Measurements from ENCODE around the gene KCNF1. TPM values are rescaled to one million over a fixed set of nuclear protein-coding genes. Genes with fewer than 3 reads are reported as not detected.

KCNF1 gene
- total and polyA plus RNA-seq, 2 experiments from 2014 or later = 0.67 to 0.87 TPM

DNA sequence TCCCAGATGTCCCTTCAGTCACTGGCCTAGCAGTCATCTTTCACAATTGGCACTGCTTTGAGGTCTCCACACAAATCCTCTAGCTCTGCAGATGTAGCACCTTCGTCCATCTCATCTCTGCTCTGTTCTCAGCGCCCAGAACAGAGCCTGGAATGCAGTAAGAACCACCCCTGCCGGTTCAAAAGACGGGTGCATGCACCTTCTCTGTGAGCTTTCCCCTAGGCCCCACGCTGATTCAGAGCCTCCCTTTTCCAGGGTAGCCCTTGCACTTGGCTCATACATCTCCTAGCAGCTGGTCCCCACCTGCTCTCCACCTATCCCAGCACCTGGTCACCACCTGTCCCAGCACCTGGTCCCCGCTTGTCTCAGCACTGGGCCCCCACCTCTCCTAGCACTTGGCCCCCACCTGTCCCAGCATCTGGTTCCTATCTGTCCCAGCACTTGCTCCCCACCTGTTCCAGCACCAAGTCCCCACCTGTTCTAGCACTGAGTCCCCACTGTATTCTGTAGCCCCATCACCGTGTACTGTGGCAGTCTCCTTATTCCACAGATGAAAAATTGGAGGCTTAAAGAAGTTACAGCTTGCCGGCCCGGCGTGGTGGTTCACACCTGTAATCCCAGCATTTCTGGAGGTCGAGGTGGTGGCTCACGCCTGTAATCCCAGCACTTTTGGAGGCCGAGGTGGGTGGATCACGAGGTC is 4.7 kb upstream of the KCNF1 start:
- H3K79me2 ChIP-seq = no peaks in the 10 kb centered on the region
- H3K27ac ChIP-seq = no peak overlapping the region
- no peak overlapping the region for H3K4me3 ChIP-seq
- TF ChIP-seq CTCF (IDR thresholded peaks at IDR 0.05; ENCODE audit: poor library complexity) (no peak), EZH2phosphoT487 (IDR thresholded peaks at IDR 0.05; ENCODE audit: low read depth, severe bottlenecking, unreplicated experiment) (no peak), EZH2 (IDR thresholded peaks at IDR 0.05; ENCODE audit: borderline replicate concordance) (no peak)
- peaks cover 13% of the 10 kb centered on the region for H3K27me3 ChIP-seq
- peaks cover 4% of the 10 kb centered on the region for H3K4me1 ChIP-seq (ENCODE audit: insufficient read depth)
- H3K9me3 ChIP-seq (ENCODE audit: low read depth) = no peaks in the 10 kb centered on the region
- H4K20me1 ChIP-seq (ENCODE audit: insufficient read depth, poor library complexity, severe bottlenecking) = no peaks in the 10 kb centered on the region
- no peak overlapping the region for H2AFZ ChIP-seq
- H3K36me3 ChIP-seq (replicated peaks; ENCODE audit: insufficient read depth, low read depth) = no peaks in the 10 kb centered on the region
- WGBS (ENCODE audit: low lambda C conversion rate, missing lambda C conversion rate) = 91% methylated on average over 14 of the region's 14 CpGs
- H3K4me2 ChIP-seq = no peak overlapping the region
- H3K9me2 ChIP-seq (replicated peaks; ENCODE audit: insufficient read depth) = no peaks in the 10 kb centered on the region
- DNase-seq (ENCODE audit: low spot score) = no peak

GRCh38 chr2:10908195-10908594 is 3.5 kb upstream of the KCNF1 start:
- TF ChIP-seq EZH2 (IDR thresholded peaks at IDR 0.05; ENCODE audit: borderline replicate concordance) (no peak), CTCF (IDR thresholded peaks at IDR 0.05; ENCODE audit: poor library complexity) (no peak), EZH2phosphoT487 (IDR thresholded peaks at IDR 0.05; ENCODE audit: low read depth, severe bottlenecking, unreplicated experiment) (no peak)
- Histone ChIP-seq H3K27me3 (peaks cover 21% of the 10 kb centered on the region), H3K4me2 (no peak overlapping the region), H3K27ac (no peak overlapping the region), H3K9me3 (ENCODE audit: low read depth) (no peaks in the 10 kb centered on the region), H3K9me2 (replicated peaks; ENCODE audit: insufficient read depth) (no peaks in the 10 kb centered on the region), H3K4me3 (no peak overlapping the region), H3K36me3 (replicated peaks; ENCODE audit: insufficient read depth, low read depth) (no peaks in the 10 kb centered on the region), H3K79me2 (no peaks in the 10 kb centered on the region), H4K20me1 (ENCODE audit: insufficient read depth, poor library complexity, severe bottlenecking) (no peaks in the 10 kb centered on the region), H2AFZ (no peak overlapping the region), H3K4me1 (ENCODE audit: insufficient read depth) (peaks cover 4% of the 10 kb centered on the region)
- DNase-seq (ENCODE audit: low spot score) = no peak
- 94% methylated on average over 4 of the region's 4 CpGs for WGBS (ENCODE audit: low lambda C conversion rate, missing lambda C conversion rate)

- Histone ChIP-seq H2AFZ (no peak overlapping the region), H3K36me3 (replicated peaks; ENCODE audit: insufficient read depth, low read depth) (no peaks in the 10 kb centered on the region), H3K27me3 (peaks cover 25% of the 10 kb centered on the region), H3K4me3 (no peak overlapping the region), H3K9me2 (replicated peaks; ENCODE audit: insufficient read depth) (no peaks in the 10 kb centered on the region), H3K9me3 (ENCODE audit: low read depth) (no peaks in the 10 kb centered on the region), H3K4me1 (ENCODE audit: insufficient read depth) (peaks cover 4% of the 10 kb centered on the region), H3K27ac (no peak overlapping the region), H4K20me1 (ENCODE audit: insufficient read depth, poor library complexity, severe bottlenecking) (no peaks in the 10 kb centered on the region), H3K4me2 (no peak overlapping the region), H3K79me2 (no peaks in the 10 kb centered on the region)
- TF ChIP-seq EZH2 (IDR thresholded peaks at IDR 0.05; ENCODE audit: borderline replicate concordance) (no peak), CTCF (IDR thresholded peaks at IDR 0.05; ENCODE audit: poor library complexity) (peak; percentile 47)
- peak; percentile 50 for DNase-seq (ENCODE audit: low spot score)
- 62% methylated on average over 15 of the region's 15 CpGs for WGBS (ENCODE audit: low lambda C conversion rate, missing lambda C conversion rate)
Measured at GRCh38 chr2:10909050-10909995, 2.4 kb upstream of the KCNF1 start.
